HepG2 (cell line): ENCODE data around the gene MARS1. TPM values are rescaled to one million over a fixed set of nuclear protein-coding genes. Genes with fewer than 3 reads are reported as not detected.

ENCODE experiments used
- ARHGAP35 ChIP-seq: sonication (generic); formaldehyde crosslinking; IDR thresholded peaks from 2 replicates; pipeline ENCODE4 v1.9.0; 2022; ENCODE audit warnings: mild to moderate bottlenecking, inconsistent platforms, moderate library complexity, missing genetic modification reagents, borderline replicate concordance
- ARNT2 ChIP-seq: sonication (generic); formaldehyde crosslinking; IDR thresholded peaks from 2 replicates; pipeline ENCODE4 v1.8.0; 2022; ENCODE audit warnings: mild to moderate bottlenecking, low read depth, missing genetic modification reagents, moderate library complexity
- CEBPG ChIP-seq: IDR thresholded peaks from 2 replicates; pipeline ENCODE4 v1.6.1; 2016
- CHCHD3 ChIP-seq: sonication (generic); formaldehyde crosslinking; IDR thresholded peaks from 2 replicates; pipeline ENCODE4 v1.8.0; 2022; ENCODE audit warnings: mild to moderate bottlenecking, missing genetic modification reagents, moderate library complexity
- LCORL ChIP-seq, 2 experiments: fragments of 450-650 bp in 1 of 2; sonication (generic) in 1 of 2; formaldehyde crosslinking in 1 of 2; IDR thresholded peaks; 2 replicates each; pipeline versions ENCODE4 v1.5.0 to v1.6.1; 2017 to 2020; ENCODE audit warnings: antibody characterized with exemption in 1 of 2, missing genetic modification reagents in 1 of 2
- NFE2L1 ChIP-seq: sonication (generic); formaldehyde crosslinking; IDR thresholded peaks from 2 replicates; pipeline ENCODE4 v1.4.0; 2020; ENCODE audit warnings: missing genetic modification reagents, mild to moderate bottlenecking, borderline replicate concordance
- SSRP1 ChIP-seq: IDR thresholded peaks from 2 replicates; pipeline ENCODE4 v1.6.1; 2016; ENCODE audit warnings: control low read depth
- TARDBP ChIP-seq: sonication (generic); formaldehyde crosslinking; IDR thresholded peaks from 2 replicates; pipeline ENCODE4 v1.8.0; 2022; ENCODE audit warnings: mild to moderate bottlenecking, missing genetic modification reagents
- ZMAT3 ChIP-seq: sonication (generic); formaldehyde crosslinking; conservative IDR thresholded peaks from 2 replicates; pipeline ENCODE4 v1.7.0; 2021; ENCODE audit warnings: missing genetic modification reagents
- ZNF3 ChIP-seq: IDR thresholded peaks from 2 replicates; pipeline ENCODE4 v1.7.0; 2017; ENCODE audit warnings: inconsistent platforms
- ZNF589 ChIP-seq: sonication (generic); formaldehyde crosslinking; conservative IDR thresholded peaks from 2 replicates; pipeline ENCODE4 v1.8.0; 2022; ENCODE audit warnings: mild to moderate bottlenecking, moderate library complexity, missing genetic modification reagents
- polyA plus RNA-seq, 8 experiments: library from polyadenylated mRNA; depleted of rRNA in 3 of 8; stranded (reverse) in 7 of 8; unstranded in 1 of 8; fragments of >200 nt; fragmentation: Illumina TruSeq in 4 of 8; extraction: Trizol in 4 of 8; gene quantifications; 2 replicates each; pipeline versions ENCODE4 v1.2.1 to v1.2.3, GENCODE V29; 2011 to 2016; ENCODE audit warnings: low read depth in 4 of 8, missing spikeins in 1 of 8, mixed read lengths in 1 of 8; ENCODE audit not compliant: insufficient read depth in 1 of 8
- total RNA-seq, 5 experiments: library from RNA; depleted of rRNA; stranded (reverse); fragments of >200 nt; fragmentation: Illumina TruSeq; extraction: Trizol; gene quantifications; 2 replicates each; pipeline ENCODE4 v1.2.3, GENCODE V29; 2016; ENCODE audit warnings: low read depth in 1 of 5
- TF ChIP-seq, protein P1 (sequence below): sonication (generic); formaldehyde crosslinking; IDR thresholded peaks from 2 replicates; pipeline ENCODE4 v1.5.0; 2020; ENCODE audit warnings: mild to moderate bottlenecking, missing genetic modification reagents, borderline replicate concordance
- TF ChIP-seq, protein P2 (sequence below): sonication (generic); formaldehyde crosslinking; IDR thresholded peaks from 2 replicates; pipeline ENCODE4 v1.4.0; 2020; ENCODE audit warnings: missing genetic modification reagents
- TF ChIP-seq, protein P3 (sequence below): sonication (generic); formaldehyde crosslinking; conservative IDR thresholded peaks from 2 replicates; pipeline ENCODE4 v1.5.0; 2020; ENCODE audit warnings: missing genetic modification reagents

The MARS1 gene
- total and polyA plus RNA-seq, 2 of the 13 experiments (the other 11 are each of a cell fraction or from before 2014, with no cell fraction given) = 115 to 181 TPM

DNA sequence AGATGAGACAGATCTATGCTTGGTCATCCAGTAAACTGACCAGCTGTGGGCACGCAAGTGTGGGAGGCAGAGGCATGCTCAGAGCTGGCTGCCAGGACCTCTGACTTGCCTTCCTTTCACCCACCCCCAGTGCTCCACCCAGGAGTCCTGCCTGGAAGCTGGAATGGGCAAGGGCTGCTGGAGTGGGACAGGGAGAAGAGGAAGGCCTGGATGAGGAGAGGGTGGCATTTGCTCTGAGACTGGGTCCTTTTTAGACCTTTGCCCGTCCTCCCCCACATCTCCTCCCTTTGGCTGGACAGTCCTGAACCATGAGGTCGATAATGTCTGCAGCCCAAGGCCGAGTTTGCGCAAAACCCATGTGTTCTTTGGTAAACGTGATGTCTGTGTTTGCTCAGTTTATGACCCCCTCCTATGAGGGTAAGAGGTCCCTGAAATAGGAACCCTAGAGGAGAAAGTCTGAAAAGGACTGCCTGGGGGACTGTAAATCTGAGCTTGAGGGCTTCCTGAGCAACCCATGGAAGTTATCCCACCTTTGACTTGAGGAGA is 36.6 kb upstream of the MARS1 start (continued):
- TF ChIP-seq, protein P1, sequence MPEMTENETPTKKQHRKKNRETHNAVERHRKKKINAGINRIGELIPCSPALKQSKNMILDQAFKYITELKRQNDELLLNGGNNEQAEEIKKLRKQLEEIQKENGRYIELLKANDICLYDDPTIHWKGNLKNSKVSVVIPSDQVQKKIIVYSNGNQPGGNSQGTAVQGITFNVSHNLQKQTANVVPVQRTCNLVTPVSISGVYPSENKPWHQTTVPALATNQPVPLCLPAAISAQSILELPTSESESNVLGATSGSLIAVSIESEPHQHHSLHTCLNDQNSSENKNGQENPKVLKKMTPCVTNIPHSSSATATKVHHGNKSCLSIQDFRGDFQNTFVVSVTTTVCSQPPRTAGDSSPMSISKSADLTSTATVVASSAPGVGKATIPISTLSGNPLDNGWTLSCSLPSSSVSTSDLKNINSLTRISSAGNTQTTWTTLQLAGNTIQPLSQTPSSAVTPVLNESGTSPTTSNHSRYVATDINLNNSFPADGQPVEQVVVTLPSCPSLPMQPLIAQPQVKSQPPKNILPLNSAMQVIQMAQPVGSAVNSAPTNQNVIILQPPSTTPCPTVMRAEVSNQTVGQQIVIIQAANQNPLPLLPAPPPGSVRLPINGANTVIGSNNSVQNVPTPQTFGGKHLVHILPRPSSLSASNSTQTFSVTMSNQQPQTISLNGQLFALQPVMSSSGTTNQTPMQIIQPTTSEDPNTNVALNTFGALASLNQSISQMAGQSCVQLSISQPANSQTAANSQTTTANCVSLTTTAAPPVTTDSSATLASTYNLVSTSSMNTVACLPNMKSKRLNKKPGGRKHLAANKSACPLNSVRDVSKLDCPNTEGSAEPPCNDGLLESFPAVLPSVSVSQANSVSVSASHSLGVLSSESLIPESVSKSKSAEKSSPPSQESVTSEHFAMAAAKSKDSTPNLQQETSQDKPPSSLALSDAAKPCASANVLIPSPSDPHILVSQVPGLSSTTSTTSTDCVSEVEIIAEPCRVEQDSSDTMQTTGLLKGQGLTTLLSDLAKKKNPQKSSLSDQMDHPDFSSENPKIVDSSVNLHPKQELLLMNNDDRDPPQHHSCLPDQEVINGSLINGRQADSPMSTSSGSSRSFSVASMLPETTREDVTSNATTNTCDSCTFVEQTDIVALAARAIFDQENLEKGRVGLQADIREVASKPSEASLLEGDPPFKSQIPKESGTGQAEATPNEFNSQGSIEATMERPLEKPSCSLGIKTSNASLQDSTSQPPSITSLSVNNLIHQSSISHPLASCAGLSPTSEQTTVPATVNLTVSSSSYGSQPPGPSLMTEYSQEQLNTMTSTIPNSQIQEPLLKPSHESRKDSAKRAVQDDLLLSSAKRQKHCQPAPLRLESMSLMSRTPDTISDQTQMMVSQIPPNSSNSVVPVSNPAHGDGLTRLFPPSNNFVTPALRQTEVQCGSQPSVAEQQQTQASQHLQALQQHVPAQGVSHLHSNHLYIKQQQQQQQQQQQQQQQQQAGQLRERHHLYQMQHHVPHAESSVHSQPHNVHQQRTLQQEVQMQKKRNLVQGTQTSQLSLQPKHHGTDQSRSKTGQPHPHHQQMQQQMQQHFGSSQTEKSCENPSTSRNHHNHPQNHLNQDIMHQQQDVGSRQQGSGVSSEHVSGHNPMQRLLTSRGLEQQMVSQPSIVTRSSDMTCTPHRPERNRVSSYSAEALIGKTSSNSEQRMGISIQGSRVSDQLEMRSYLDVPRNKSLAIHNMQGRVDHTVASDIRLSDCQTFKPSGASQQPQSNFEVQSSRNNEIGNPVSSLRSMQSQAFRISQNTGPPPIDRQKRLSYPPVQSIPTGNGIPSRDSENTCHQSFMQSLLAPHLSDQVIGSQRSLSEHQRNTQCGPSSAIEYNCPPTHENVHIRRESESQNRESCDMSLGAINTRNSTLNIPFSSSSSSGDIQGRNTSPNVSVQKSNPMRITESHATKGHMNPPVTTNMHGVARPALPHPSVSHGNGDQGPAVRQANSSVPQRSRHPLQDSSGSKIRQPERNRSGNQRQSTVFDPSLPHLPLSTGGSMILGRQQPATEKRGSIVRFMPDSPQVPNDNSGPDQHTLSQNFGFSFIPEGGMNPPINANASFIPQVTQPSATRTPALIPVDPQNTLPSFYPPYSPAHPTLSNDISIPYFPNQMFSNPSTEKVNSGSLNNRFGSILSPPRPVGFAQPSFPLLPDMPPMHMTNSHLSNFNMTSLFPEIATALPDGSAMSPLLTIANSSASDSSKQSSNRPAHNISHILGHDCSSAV (CRISPR knock-in tag) = 0 out of 2 replicates have a peak, but pooled peaks have one; percentile 42
- TF ChIP-seq LCORL (IDR thresholded peaks at IDR 0.05) = no peak
- peak; percentile 100 for TF ChIP-seq LCORL (CRISPR knock-in tag; IDR thresholded peaks at IDR 0.05)
- TF ChIP-seq SSRP1 (CRISPR knock-in tag) = 0 out of 2 replicates have a peak, but pooled peaks have one; percentile 83
- TF ChIP-seq ZMAT3 (CRISPR knock-in tag) = peak; percentile 80; the same call in 1 of the 2 replicates
- TF ChIP-seq TARDBP = peak; percentile 99
- no peak for TF ChIP-seq NFE2L1 (CRISPR knock-in tag)
- peak; percentile 49; the same call in 1 of the 2 replicates for TF ChIP-seq ARNT2 (CRISPR knock-in tag)
- TF ChIP-seq, protein P2, sequence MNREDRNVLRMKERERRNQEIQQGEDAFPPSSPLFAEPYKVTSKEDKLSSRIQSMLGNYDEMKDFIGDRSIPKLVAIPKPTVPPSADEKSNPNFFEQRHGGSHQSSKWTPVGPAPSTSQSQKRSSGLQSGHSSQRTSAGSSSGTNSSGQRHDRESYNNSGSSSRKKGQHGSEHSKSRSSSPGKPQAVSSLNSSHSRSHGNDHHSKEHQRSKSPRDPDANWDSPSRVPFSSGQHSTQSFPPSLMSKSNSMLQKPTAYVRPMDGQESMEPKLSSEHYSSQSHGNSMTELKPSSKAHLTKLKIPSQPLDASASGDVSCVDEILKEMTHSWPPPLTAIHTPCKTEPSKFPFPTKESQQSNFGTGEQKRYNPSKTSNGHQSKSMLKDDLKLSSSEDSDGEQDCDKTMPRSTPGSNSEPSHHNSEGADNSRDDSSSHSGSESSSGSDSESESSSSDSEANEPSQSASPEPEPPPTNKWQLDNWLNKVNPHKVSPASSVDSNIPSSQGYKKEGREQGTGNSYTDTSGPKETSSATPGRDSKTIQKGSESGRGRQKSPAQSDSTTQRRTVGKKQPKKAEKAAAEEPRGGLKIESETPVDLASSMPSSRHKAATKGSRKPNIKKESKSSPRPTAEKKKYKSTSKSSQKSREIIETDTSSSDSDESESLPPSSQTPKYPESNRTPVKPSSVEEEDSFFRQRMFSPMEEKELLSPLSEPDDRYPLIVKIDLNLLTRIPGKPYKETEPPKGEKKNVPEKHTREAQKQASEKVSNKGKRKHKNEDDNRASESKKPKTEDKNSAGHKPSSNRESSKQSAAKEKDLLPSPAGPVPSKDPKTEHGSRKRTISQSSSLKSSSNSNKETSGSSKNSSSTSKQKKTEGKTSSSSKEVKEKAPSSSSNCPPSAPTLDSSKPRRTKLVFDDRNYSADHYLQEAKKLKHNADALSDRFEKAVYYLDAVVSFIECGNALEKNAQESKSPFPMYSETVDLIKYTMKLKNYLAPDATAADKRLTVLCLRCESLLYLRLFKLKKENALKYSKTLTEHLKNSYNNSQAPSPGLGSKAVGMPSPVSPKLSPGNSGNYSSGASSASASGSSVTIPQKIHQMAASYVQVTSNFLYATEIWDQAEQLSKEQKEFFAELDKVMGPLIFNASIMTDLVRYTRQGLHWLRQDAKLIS (CRISPR knock-in tag) = no peak
- no peak for TF ChIP-seq ARHGAP35 (CRISPR knock-in tag)
- TF ChIP-seq CHCHD3 = no peak
- TF ChIP-seq, protein P3, sequence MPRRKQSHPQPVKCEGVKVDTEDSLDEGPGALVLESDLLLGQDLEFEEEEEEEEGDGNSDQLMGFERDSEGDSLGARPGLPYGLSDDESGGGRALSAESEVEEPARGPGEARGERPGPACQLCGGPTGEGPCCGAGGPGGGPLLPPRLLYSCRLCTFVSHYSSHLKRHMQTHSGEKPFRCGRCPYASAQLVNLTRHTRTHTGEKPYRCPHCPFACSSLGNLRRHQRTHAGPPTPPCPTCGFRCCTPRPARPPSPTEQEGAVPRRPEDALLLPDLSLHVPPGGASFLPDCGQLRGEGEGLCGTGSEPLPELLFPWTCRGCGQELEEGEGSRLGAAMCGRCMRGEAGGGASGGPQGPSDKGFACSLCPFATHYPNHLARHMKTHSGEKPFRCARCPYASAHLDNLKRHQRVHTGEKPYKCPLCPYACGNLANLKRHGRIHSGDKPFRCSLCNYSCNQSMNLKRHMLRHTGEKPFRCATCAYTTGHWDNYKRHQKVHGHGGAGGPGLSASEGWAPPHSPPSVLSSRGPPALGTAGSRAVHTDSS (CRISPR knock-in tag) = no peak
- no peak for TF ChIP-seq ZNF3 (CRISPR knock-in tag)
- no peak; the same call in 1 of the 2 replicates for TF ChIP-seq ZNF589 (CRISPR knock-in tag)
- peak; percentile 98 for TF ChIP-seq CEBPG (CRISPR knock-in tag)
